Lower leg skin (tissue), 4 donors: Measurements from ENCODE around the gene CASTOR1. TPM values are rescaled to one million over a fixed set of nuclear protein-coding genes. Genes with fewer than 3 reads are reported as not detected.

ENCODE experiments used
- DNase-seq, 2 donors: peaks; one replicate each; pipeline ENCODE4 v3.0.0-alpha.2; 2019; ENCODE audit warnings: low spot score in 2 of 2
- H3K4me3 ChIP-seq: fragments of 200-600 bp; sonication (generic); 2 replicates; pipeline ENCODE4 v1.5.1; 2017; ENCODE audit warnings: mild to moderate bottlenecking, low read depth; ENCODE audit not compliant: poor library complexity, severe bottlenecking
- POLR2A ChIP-seq, 2 donors: fragments of 450-650 bp; IDR thresholded peaks; one replicate each; pipeline ENCODE4 v1.6.1; 2016 to 2017; ENCODE audit warnings: antibody characterized with exemption in 2 of 2, mild to moderate bottlenecking in 1 of 2, moderate library complexity in 1 of 2
- WGBS, 2 donors: methylation state at CpG; one replicate each; pipeline ENCODE4 v1.1.5; 2018; 5-methylcytosine and 5-hydroxymethylcytosine counted together
- intact Hi-C: fragments of 100-400 bp; cut with DNase I; formaldehyde crosslinking; loops from one replicate; pipeline ENCODE4 v1.15.0; 2023; ENCODE audit warnings: low total_unique reads
- total RNA-seq, 4 donors: library from RNA; depleted of rRNA; stranded (reverse); fragments of >200 nt; gene quantifications; one replicate each; pipeline ENCODE4 v1.1.0, GENCODE V29; 2016
- TF ChIP-seq, protein P1 (sequence below), 3 donors: fragments of 450-650 bp; IDR thresholded peaks; one replicate each; pipeline ENCODE4 v1.5.1; 2016; ENCODE audit warnings: antibody characterized with exemption in 3 of 3, mild to moderate bottlenecking in 3 of 3, moderate library complexity in 2 of 3

Gene CASTOR1
- total RNA-seq, 4 donors from 2014 or later: 16.3 to 38.1 (median 22.6) TPM

DNA sequence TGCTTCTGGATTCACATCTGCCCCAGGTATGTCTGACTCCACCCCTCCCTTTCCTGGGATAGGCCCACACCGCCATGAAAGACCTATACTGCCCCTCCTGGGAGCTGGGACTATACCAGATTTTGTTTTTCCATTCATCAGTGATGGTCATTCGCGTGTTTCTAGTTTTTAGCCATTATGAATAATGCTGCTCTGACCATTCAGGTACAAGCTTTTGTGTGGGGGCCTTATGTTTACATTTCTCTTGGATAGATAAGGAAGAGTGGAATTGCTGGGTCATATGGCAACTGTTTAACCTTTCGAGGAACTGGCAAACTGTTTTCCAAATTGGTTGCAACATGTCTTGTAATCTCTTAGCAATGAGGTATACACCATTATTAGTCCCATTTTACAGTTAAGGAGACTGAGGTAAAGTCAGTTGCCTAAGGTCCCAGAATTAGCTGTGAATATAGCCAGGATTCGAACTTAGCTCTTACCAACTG is 38.6 kb upstream of the CASTOR1 start:
- 67 to 72% methylated on average over 5 of the region's 5 CpGs for WGBS, 2 donors
- no peak for TF ChIP-seq POLR2A (IDR thresholded peaks at IDR 0.05)
- TF ChIP-seq, protein P1, sequence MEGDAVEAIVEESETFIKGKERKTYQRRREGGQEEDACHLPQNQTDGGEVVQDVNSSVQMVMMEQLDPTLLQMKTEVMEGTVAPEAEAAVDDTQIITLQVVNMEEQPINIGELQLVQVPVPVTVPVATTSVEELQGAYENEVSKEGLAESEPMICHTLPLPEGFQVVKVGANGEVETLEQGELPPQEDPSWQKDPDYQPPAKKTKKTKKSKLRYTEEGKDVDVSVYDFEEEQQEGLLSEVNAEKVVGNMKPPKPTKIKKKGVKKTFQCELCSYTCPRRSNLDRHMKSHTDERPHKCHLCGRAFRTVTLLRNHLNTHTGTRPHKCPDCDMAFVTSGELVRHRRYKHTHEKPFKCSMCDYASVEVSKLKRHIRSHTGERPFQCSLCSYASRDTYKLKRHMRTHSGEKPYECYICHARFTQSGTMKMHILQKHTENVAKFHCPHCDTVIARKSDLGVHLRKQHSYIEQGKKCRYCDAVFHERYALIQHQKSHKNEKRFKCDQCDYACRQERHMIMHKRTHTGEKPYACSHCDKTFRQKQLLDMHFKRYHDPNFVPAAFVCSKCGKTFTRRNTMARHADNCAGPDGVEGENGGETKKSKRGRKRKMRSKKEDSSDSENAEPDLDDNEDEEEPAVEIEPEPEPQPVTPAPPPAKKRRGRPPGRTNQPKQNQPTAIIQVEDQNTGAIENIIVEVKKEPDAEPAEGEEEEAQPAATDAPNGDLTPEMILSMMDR (IDR thresholded peaks at IDR 0.05): no peak
- DNase-seq: no peak

DNA sequence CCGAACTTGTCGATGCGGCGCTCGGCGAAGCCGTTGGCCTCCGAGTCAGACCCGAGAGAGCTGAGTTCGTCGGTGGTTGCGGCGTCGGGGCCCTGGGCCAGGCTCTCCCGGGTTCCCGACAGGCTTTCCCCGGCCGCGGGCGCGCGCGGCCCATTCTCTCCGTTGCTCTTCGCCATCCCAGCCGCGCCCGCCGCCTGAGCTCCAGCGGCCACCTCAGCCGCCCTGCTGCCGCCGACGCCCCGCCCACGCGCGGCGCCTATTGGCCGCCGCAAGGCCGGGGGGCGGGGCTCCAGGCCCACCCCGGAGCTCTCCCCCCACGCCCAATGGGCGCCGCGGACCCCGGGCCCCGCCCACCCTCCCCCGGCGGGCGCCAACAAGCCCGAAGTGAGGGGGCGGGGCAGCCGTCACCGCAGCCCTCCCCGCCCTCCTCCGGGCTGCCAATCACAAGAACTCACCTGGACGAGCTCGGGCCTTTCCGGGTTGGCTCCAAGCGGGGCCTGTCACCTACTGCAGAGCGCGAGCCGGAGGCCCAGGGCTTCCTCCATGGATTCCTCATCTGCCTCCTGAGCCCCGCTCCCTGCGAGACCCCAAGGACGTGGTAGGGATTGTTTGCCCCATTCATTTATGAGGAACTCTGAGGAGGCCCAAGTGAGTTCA is 37.5 kb upstream of the CASTOR1 start, which contains the start of gene TBC1D10A:
TBC1D10A (minus strand) TSS at position 236 of the 657 bp plus-strand sequence; CDS start at position 176, 60 bp downstream.
- TF ChIP-seq, protein P1 (IDR thresholded peaks at IDR 0.05): no peak
- TF ChIP-seq POLR2A (IDR thresholded peaks at IDR 0.05): peak in 1 of 2 donors; percentile 26
- DNase-seq: peak; percentile 86 to 97
- H3K4me3 ChIP-seq: peak within 1 kb of the TSS; percentile 51
- intact Hi-C loops: no loop called here
- 0 to 1% methylated on average over 23 to 41 of the region's 69 CpGs for WGBS, 2 donors

More for the DNA sequence above, 38.6 kb upstream of the CASTOR1 start:
- no peak overlapping the region for H3K4me3 ChIP-seq
- intact Hi-C loops: no loop called here

DNA sequence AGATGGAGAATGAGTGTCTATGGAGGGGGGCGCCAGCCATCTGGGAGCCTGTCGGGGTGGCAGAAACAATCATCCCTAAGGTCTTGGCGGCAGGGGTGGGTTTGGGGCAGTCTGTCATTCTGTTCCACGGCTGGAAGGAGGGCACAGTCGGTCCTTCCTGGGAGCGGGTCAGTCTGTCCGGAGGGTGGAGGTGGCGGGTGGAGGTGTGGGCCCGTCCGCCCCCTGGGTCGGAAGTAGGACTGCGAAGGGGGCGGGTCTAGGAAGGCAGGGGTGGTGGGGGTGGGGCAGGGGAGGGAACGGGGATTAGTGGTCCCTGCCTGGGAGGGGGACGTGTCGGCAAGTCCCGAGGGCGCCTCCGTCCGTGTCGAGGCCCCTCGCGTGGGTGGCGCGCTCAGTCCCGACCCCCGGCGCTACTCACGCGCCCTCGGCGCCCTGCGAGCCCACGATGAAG is 37.0 kb upstream of the CASTOR1 start:
- TF ChIP-seq POLR2A (IDR thresholded peaks at IDR 0.05): no peak
- TF ChIP-seq, protein P1 (IDR thresholded peaks at IDR 0.05): no peak
- intact Hi-C loops: no loop called here
- DNase-seq: peak in 1 of 2 donors; percentile 90
- peak overlapping the region; percentile 51 for H3K4me3 ChIP-seq
- WGBS, 2 donors: 2% methylated on average over 17 to 23 of the region's 34 CpGs

DNA sequence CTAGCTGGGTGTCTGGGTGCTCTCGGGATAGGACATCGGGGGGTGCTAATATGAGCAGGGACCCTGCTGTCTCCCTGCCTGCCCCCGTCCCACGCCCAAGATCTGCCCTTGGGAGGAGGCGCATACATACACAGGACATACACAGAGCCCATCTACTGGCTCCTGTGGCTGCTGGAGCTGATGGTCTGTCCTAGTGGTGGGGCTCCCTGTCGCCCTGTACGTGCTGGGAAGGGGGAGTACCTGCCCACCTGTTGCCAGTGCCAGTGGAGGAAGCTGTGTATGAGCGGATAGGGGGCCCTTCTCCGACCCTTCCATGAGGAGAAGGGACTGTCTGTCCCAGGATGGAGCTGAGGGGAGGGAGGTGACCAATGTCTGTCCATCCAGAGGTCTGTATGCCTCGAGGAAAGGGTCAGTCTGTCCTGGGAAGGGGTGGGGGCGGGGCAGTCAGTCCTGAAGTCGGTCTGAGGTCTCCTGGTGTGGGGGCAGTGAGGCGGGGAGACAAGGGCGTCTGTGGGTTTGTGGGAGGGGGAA is 36.5 kb upstream of the CASTOR1 start:
- 8 to 18% methylated on average over 12 to 14 of the region's 14 CpGs for WGBS, 2 donors
- TF ChIP-seq POLR2A (IDR thresholded peaks at IDR 0.05): no peak
- TF ChIP-seq, protein P1 (IDR thresholded peaks at IDR 0.05): no peak
- peak overlapping the region; percentile 51 for H3K4me3 ChIP-seq
- intact Hi-C loops: no loop called here
- no peak for DNase-seq

DNA sequence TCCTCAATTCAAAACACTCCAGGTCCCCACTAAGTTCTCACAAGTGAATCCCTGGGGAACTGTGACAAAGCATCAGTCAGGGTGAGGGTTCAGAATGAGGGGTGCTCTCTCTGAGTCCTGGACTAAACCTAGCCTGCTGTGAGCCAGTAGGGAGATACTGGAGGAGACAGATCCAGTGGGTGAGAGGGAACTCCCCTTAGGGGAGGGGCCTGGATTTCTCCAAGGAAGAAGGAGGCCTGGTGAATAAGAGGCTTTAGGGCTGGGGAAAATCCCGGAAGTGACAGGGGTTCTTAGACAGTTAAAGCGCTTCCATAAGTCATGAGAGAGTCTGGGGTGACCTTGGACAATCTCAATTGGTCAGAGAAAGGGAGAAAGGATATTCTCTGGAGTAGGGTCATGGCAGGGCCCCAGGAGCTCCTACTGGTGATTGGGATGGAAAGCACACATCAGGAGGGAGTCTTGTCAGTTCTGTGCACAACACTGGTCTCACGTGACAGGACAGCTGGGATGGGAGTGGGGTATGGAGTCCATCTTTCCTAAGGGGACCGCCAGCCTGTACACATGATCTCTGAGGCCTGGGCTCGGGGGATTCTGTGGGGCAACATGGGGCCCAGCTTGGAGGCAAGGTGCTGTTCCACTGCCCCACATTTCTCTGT is 35.9 kb upstream of the CASTOR1 start:
- peak overlapping the region; percentile 51 for H3K4me3 ChIP-seq
- peak; percentile 81 to 93 for DNase-seq
- intact Hi-C loops: no loop called here
- TF ChIP-seq POLR2A (IDR thresholded peaks at IDR 0.05): no peak
- TF ChIP-seq, protein P1 (IDR thresholded peaks at IDR 0.05): no peak
- 16 to 20% methylated on average over 5 of the region's 5 CpGs for WGBS, 2 donors
